Heart left ventricle (tissue), 16 donors: ENCODE data around the gene PURB. TPM values are rescaled to one million over a fixed set of nuclear protein-coding genes. Genes with fewer than 3 reads are reported as not detected.
A peak's percentile ranks its signal among the peaks of the same experiment; 100 is the strongest.

ENCODE experiments used
- ATAC-seq, 4 donors: fragments of 200-7000 bp; cut with Tn5 transposase; one replicate each; pipeline ENCODE4 v1.9.1; 2020 to 2022; ENCODE audit warnings: moderate library complexity in 4 of 4, mild to moderate bottlenecking in 3 of 4, moderate number of reproducible peaks in 1 of 4
- DNase-seq, 5 donors: peaks; one replicate each; pipeline ENCODE4 v3.0.0-alpha.2; 2020
- H3K27ac ChIP-seq, 12 donors: fragments of 200-600 bp; sonication (generic) in 4 of 12; one replicate each; pipeline versions ENCODE4 v1.5.0 to v1.8.0; 2016 to 2022; ENCODE audit warnings: mild to moderate bottlenecking in 2 of 12
- H3K27me3 ChIP-seq, 9 donors: fragments of 200-600 bp; sonication (generic) in 2 of 9; one replicate each; pipeline versions ENCODE4 v1.5.1 to v1.8.0; 2016 to 2022; ENCODE audit warnings: mild to moderate bottlenecking in 3 of 9
- H3K36me3 ChIP-seq, 9 donors: fragments of 200-600 bp; sonication (generic) in 2 of 9; one replicate each; pipeline versions ENCODE4 v1.5.0 to v1.8.0; 2018 to 2022; ENCODE audit warnings: mild to moderate bottlenecking in 2 of 9
- H3K4me1 ChIP-seq, 12 donors: fragments of 200-600 bp; sonication (generic) in 4 of 12; one replicate each; pipeline versions ENCODE4 v1.5.0 to v1.8.0; 2016 to 2022; ENCODE audit warnings: mild to moderate bottlenecking in 3 of 12
- H3K4me3 ChIP-seq, 12 donors: fragments of 200-600 bp; sonication (generic) in 4 of 12; one replicate each; pipeline versions ENCODE4 v1.5.0 to v1.8.0; 2017 to 2022; ENCODE audit warnings: mild to moderate bottlenecking in 9 of 12, moderate library complexity in 4 of 12
- H3K9me3 ChIP-seq, 12 donors: fragments of 200-600 bp; sonication (generic) in 4 of 12; one replicate each; pipeline versions ENCODE4 v1.5.0 to v1.8.0; 2016 to 2022; ENCODE audit warnings: mild to moderate bottlenecking in 1 of 12
- POLR2A ChIP-seq, 2 donors: fragments of 450-650 bp; IDR thresholded peaks; one replicate each; pipeline ENCODE4 v1.6.1; 2017; ENCODE audit warnings: antibody characterized with exemption in 2 of 2, mild to moderate bottlenecking in 2 of 2, moderate library complexity in 2 of 2
- WGBS, 4 donors: extraction: QIAGEN DNeasy Blood & Tissue Kit in 2 of 4; methylation state at CpG; one replicate each; pipeline versions ENCODE4 v1.1.5 to v1.1.7; 2013 to 2018; 5-methylcytosine and 5-hydroxymethylcytosine counted together
- intact Hi-C, 10 donors: fragments of 100-400 bp; cut with DNase I; formaldehyde crosslinking; loops; one replicate each; pipeline versions ENCODE4 v1.11.1 to v1.14.2; 2022
- polyA plus RNA-seq, 2 donors: library from polyadenylated mRNA; stranded (reverse); fragments of 200-250 nt; gene quantifications; one replicate each; pipeline ENCODE4 v1.2.3, GENCODE V29; 2013
- total RNA-seq, 9 donors: library from RNA; depleted of rRNA in 2 of 9; stranded (reverse); fragments of >200 nt in 2 of 9; fragmentation: NEBNext Ultra II Directional in 3 of 9; extraction: Animal tissue kit (Norgen Biotek cat#: 25700) in 3 of 9; gene quantifications; one replicate each; pipeline versions ENCODE4 v1.1.0 to v1.2.4, GENCODE V29; 2016 to 2023
- TF ChIP-seq, protein P1 (sequence below), 12 donors: fragments of 200-600 bp; sonication (generic) in 4 of 12; IDR thresholded peaks; one replicate each; pipeline versions ENCODE4 v1.5.0 to v1.8.0; 2018 to 2022; ENCODE audit warnings: antibody characterized with exemption in 12 of 12, mild to moderate bottlenecking in 5 of 12
- donor health status: ischemic (EF 13 %, LVEDD 7.1; RV severe dilation, severe dysfunction).
- donor health status: healthy with polysubstance abuse.
- donor health status: DM: no; HTN: yes; CAD: no.
- donor health status: DM: no; HTN: no; CAD: no.
- donor health status: ischemic (EF 25% LVEDD 6.9; RV normal size, moderate dysfunction).
- donor health status: ischemic (EF 25% LVEDD 5.7; RV mildly dilated, moderate dysfunction).
- donor health status: healthy.
- donor health status: DM: yes; HTN: yes; CAD: no.
- donor health status: ischemic (EF 35%, LVEDD 5.7; RV mildly dilated, moderate dysfunction).
- donor health status: nonischemic (EF 11% LVEDD 7.7; RV severe dilation, severe dysfunction).
- donor health status: DM: yes; HTN: yes; CAD: no.
- donor health status: PGD.
- donor health status: ischemic (EF 29% LVEDD 5.4; RV normal size, mild dysfunction).
- donor health status: nonischemic (EF 23%, LVEDD 6.1; RV moderate dilation, normal function).

Gene PURB
- total and polyA plus RNA-seq, 11 donors, result 5.5 to 19.4 (median 15.7) TPM

DNA sequence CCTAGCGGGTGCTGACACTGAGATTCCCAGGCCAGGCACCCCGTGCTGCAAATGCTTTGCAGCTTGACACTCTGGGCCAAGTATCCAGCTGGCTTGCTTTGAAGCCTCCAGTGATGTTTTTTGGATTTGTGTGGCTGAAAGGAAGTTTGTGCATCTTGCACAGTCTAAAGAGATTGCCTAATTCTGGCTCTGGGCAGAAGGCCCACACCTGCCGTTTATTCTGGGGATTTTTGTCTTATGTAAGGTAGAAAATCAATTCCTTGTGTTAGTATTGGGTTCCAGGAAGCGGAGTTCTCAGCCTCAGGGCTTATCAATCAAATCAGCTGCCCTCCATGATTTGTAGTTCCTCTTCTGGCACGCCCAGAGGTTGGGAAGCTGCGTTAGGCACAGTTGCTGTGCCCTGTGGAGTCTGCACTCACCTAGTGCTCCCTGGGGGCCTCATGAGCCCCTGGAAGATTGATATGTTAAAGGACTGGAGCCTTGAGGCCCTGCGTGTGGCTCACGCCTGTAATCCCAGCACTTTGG, 8.4 kb upstream of the PURB start:
- TF ChIP-seq, protein P1, sequence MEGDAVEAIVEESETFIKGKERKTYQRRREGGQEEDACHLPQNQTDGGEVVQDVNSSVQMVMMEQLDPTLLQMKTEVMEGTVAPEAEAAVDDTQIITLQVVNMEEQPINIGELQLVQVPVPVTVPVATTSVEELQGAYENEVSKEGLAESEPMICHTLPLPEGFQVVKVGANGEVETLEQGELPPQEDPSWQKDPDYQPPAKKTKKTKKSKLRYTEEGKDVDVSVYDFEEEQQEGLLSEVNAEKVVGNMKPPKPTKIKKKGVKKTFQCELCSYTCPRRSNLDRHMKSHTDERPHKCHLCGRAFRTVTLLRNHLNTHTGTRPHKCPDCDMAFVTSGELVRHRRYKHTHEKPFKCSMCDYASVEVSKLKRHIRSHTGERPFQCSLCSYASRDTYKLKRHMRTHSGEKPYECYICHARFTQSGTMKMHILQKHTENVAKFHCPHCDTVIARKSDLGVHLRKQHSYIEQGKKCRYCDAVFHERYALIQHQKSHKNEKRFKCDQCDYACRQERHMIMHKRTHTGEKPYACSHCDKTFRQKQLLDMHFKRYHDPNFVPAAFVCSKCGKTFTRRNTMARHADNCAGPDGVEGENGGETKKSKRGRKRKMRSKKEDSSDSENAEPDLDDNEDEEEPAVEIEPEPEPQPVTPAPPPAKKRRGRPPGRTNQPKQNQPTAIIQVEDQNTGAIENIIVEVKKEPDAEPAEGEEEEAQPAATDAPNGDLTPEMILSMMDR (IDR thresholded peaks at IDR 0.05), result no peak
- no peak for TF ChIP-seq POLR2A (IDR thresholded peaks at IDR 0.05)
- Histone ChIP-seq H3K27ac (no peak overlapping the region), H3K4me1 (peaks cover 0 to 9% (median 0%) of the 10 kb centered on the region in 12 donors), H3K4me3 (no peak overlapping the region), H3K36me3 (no peaks in the 10 kb centered on the region), H3K27me3 (no peaks in the 10 kb centered on the region), H3K9me3 (no peaks in the 10 kb centered on the region)
- intact Hi-C loops, result no loop called here
- no peak for DNase-seq
- 76 to 84% (median 82%) methylated on average over 8 of the region's 8 CpGs for WGBS, 4 donors
- ATAC-seq, result no peak

DNA sequence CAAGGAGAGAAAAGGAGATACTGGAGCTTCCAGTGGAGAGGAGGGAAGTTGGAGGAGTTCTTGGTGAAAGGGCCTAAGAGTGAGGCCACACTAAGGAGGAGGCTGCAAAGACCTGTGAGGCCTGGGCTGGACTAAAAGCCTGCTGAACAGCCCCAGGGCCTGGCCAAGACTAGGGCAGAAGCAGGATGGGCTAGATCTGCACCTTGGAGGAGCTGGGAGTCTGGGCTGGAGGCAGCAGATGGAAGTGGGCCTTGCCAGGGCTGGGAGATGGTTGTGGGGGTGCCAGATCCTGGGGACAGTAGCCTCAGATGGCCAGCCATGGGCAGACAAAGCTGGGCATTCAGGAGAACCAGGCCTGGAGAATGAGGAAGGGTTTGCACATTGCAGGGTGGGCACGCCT, 6.5 kb upstream of the PURB start:
- ATAC-seq, result no peak
- Histone ChIP-seq H3K27ac (peak overlapping the region in 1 of 12 donors; percentile 56), H3K4me3 (no peak overlapping the region), H3K9me3 (no peaks in the 10 kb centered on the region), H3K36me3 (no peaks in the 10 kb centered on the region), H3K4me1 (peaks cover 0 to under 1% (median 0%) of the 10 kb centered on the region in 12 donors), H3K27me3 (no peaks in the 10 kb centered on the region)
- intact Hi-C loops, result no loop called here
- DNase-seq, result no peak
- no peak for TF ChIP-seq POLR2A (IDR thresholded peaks at IDR 0.05)
- TF ChIP-seq, protein P1 (IDR thresholded peaks at IDR 0.05), result no peak
- 88 to 94% (median 91%) methylated on average over 1 of the region's 1 CpG for WGBS, 4 donors

DNA sequence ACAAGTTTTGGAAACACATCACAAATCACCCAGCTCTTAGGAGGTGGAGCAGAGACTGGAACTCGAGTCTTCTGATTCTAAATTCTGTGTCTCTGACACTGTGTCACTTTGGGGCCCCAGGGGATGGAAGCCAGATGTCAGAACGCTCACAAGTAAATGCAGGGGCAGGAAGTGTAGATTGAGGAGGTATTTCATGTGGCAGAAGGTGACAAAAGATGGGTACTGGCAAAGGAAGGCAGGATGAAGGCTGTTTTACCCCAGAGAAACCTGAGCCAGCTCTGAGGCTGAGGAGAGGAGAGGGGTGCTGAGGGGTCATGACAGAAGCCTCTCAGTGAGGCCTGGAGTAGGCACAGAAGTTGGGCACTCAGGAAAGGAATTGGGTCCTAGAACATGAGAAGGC, 6.0 kb upstream of the PURB start:
- TF ChIP-seq, protein P1 (IDR thresholded peaks at IDR 0.05), result no peak
- TF ChIP-seq POLR2A (IDR thresholded peaks at IDR 0.05), result no peak
- H3K4me1 ChIP-seq, result peaks cover 0 to 5% (median under 1%) of the 10 kb centered on the region in 12 donors
- H3K9me3 ChIP-seq, result no peaks in the 10 kb centered on the region
- H3K36me3 ChIP-seq, result no peaks in the 10 kb centered on the region
- 33 to 61% (median 47%) methylated on average over 2 of the region's 2 CpGs for WGBS, 4 donors
- no peak overlapping the region for H3K4me3 ChIP-seq
- no peak for ATAC-seq
- H3K27me3 ChIP-seq, result no peaks in the 10 kb centered on the region
- intact Hi-C loops, result no loop called here
- H3K27ac ChIP-seq, result peak overlapping the region in 1 of 12 donors; percentile 56
- no peak for DNase-seq

DNA sequence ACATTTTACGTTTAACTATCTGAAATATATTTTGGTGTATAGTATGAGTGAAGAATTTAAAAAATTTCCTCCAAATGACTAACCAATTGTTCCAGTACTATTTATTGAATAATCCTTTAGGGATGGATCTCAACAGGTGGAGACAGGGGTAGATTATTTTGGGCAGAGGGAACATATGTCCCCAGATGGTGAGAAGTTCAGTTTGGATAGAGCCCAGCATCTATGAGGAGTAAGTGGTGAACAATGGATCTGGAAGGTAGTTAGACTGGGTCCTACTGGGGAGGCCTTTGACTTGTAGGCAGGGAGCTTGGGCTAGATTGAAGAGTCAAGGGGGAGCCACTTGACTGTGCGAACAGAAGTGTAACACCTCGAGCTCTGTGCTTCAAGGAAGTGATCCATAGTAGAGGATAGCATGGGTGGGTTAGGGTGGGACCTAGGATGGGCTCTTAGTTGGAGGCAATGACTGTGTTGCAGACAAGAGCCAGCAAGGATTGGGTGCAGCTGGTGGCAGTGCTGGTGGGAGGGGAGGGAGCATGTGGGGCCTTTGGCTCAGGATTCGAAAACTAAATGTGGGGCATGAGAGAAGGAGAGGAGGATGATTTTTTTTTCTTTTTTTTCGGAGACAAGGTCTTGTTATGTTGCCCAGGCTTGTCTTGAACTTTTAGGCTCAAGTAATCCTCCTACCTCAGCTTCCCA, 3.9 kb upstream of the PURB start:
- ATAC-seq (no peak), DNase-seq (no peak)
- Histone ChIP-seq H3K9me3 (no peaks in the 10 kb centered on the region), H3K36me3 (no peaks in the 10 kb centered on the region), H3K27ac (no peak overlapping the region), H3K4me1 (peaks cover 0 to 15% (median 6%) of the 10 kb centered on the region in 12 donors), H3K27me3 (no peaks in the 10 kb centered on the region), H3K4me3 (no peak overlapping the region)
- TF ChIP-seq POLR2A (IDR thresholded peaks at IDR 0.05), result no peak
- TF ChIP-seq, protein P1 (IDR thresholded peaks at IDR 0.05), result no peak
- intact Hi-C loops, result loop anchor here in 4 of 10 donors (5.0 to 10.0 kb wide), 4 partner anchors 88 to 226 kb away; partner anchors contain the start of genes MYO1G (in 1 of the 4) and TBRG4 (in 1 of the 4)
- 83 to 90% (median 86%) methylated on average over 5 of the region's 5 CpGs for WGBS, 4 donors
